ENCODE data around the gene ATP2A3. TPM values are rescaled to one million over a fixed set of nuclear protein-coding genes. Genes with fewer than 3 reads are reported as not detected.
A peak's percentile ranks its signal among the peaks of the same experiment; 100 is the strongest.

Gene ATP2A3
- total RNA-seq, 1 donor from 2014 or later, result 1.6 TPM

- H3K9me3 Mint-ChIP-seq, result no peaks in the 10 kb centered on the region
- peaks cover 19% of the 10 kb centered on the region for H3K4me1 Mint-ChIP-seq
- H3K27ac Mint-ChIP-seq (ENCODE audit: unreplicated experiment), result peak overlapping the region; percentile 50
- H3K4me3 Mint-ChIP-seq, result no peak overlapping the region
- no peaks in the 10 kb centered on the region for H3K27me3 Mint-ChIP-seq (ENCODE audit: low read depth)
- DNase-seq (ENCODE audit: low read depth, low spot score), result no peak
- TF ChIP-seq, protein P1, sequence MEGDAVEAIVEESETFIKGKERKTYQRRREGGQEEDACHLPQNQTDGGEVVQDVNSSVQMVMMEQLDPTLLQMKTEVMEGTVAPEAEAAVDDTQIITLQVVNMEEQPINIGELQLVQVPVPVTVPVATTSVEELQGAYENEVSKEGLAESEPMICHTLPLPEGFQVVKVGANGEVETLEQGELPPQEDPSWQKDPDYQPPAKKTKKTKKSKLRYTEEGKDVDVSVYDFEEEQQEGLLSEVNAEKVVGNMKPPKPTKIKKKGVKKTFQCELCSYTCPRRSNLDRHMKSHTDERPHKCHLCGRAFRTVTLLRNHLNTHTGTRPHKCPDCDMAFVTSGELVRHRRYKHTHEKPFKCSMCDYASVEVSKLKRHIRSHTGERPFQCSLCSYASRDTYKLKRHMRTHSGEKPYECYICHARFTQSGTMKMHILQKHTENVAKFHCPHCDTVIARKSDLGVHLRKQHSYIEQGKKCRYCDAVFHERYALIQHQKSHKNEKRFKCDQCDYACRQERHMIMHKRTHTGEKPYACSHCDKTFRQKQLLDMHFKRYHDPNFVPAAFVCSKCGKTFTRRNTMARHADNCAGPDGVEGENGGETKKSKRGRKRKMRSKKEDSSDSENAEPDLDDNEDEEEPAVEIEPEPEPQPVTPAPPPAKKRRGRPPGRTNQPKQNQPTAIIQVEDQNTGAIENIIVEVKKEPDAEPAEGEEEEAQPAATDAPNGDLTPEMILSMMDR (conservative IDR thresholded peaks at IDR 0.05), result no peak
- no peaks in the 10 kb centered on the region for H3K36me3 Mint-ChIP-seq (ENCODE audit: low read depth)
Observed at GRCh38 chr17:4007346-4008081, 43.3 kb upstream of the ATP2A3 start.

DNA sequence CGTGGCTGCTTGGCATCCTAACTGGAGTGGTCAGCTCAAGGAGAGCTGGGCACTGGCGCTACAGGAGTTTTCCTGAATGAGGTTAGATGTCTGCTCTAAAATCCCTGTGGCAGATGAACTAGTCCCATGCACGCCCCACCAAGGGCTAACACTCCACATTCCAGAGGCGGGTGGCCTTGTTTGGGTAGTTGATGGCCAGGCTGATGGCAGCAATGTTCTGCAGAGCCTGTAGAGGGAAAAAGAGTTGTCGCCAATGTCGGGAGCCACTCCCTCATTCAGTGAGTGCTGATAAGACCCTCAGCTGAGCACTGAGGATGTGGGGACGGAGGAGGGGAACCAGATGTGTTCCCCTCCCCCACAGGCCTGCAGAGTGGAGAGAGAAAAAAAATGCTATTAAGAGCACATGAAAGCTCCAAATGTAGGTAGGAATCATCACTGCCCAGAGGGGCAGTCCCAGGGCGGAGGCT is 42.5 kb upstream of the ATP2A3 start:
- Mint-ChIP-seq H3K4me1 (peaks cover 19% of the 10 kb centered on the region), H3K27ac (ENCODE audit: unreplicated experiment) (peak overlapping the region; percentile 86), H3K9me3 (no peaks in the 10 kb centered on the region), H3K4me3 (no peak overlapping the region), H3K27me3 (ENCODE audit: low read depth) (no peaks in the 10 kb centered on the region), H3K36me3 (ENCODE audit: low read depth) (no peaks in the 10 kb centered on the region)
- TF ChIP-seq, protein P1 (conservative IDR thresholded peaks at IDR 0.05), result no peak
- no peak for DNase-seq (ENCODE audit: low read depth, low spot score)

GRCh38 chr17:4006165-4006589 is 41.9 kb upstream of the ATP2A3 start:
- no peak for DNase-seq (ENCODE audit: low read depth, low spot score)

DNA sequence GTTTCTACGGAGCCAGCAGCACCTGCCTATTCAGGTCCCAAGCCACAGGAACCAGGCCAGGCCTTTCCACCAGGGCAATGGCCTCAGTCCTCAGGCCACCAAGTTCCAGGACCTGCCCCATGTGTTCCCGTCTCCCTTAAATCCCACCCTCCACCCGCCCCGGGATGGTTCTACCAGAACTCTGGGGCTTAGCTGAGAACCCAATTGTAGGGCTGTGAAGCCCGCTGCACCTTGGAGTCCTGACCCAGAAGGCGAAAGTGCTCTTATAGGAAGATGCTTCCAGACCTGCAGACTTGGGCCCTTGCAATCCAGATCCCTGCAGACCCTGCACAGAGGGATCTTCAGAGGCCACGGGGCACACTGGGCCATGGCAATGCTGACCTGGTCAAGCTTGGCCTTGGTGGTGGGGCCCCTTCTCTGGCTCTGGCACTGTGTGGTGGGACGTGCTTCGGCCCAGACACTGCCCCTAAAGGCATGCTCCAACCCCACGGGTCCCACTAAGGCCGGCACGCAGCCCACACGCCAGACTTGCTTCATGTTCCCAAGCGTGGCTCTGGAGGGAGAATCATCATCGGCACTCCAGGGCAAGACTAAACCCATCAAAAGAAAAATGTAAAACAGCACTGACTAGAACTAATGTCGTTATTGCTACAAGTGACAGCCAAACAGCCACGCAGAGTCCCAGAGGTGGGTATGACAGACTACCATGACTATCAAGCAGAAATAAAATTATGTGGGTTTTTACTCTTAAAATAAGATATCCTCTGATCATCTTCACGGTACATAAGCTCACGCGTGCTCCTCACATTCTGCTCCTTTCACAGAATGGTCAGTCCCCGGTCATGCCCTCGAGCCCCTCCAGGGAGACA is 41.3 kb upstream of the ATP2A3 start:
- H3K4me3 Mint-ChIP-seq, result no peak overlapping the region
- TF ChIP-seq, protein P1 (conservative IDR thresholded peaks at IDR 0.05), result no peak

More at GRCh38 chr17:4006165-4006589, 41.9 kb upstream of the ATP2A3 start:
- no peak overlapping the region for H3K27ac Mint-ChIP-seq (ENCODE audit: unreplicated experiment)
- peaks cover 19% of the 10 kb centered on the region for H3K4me1 Mint-ChIP-seq
- H3K4me3 Mint-ChIP-seq, result no peak overlapping the region
- H3K9me3 Mint-ChIP-seq, result no peaks in the 10 kb centered on the region
- H3K27me3 Mint-ChIP-seq (ENCODE audit: low read depth), result peaks cover 3% of the 10 kb centered on the region
- H3K36me3 Mint-ChIP-seq (ENCODE audit: low read depth), result no peaks in the 10 kb centered on the region
- TF ChIP-seq, protein P1 (conservative IDR thresholded peaks at IDR 0.05), result no peak

GRCh38 chr17:4004517-4005295 is 40.5 kb upstream of the ATP2A3 start:
- DNase-seq (ENCODE audit: low read depth, low spot score), result peak; percentile 69
- Mint-ChIP-seq H3K4me3 (no peak overlapping the region), H3K9me3 (no peaks in the 10 kb centered on the region), H3K27ac (ENCODE audit: unreplicated experiment) (no peak overlapping the region), H3K27me3 (ENCODE audit: low read depth) (peaks cover 6% of the 10 kb centered on the region), H3K36me3 (ENCODE audit: low read depth) (no peaks in the 10 kb centered on the region), H3K4me1 (peaks cover 17% of the 10 kb centered on the region)
- TF ChIP-seq, protein P1 (conservative IDR thresholded peaks at IDR 0.05), result peak; percentile 88

More for the DNA sequence above, 41.3 kb upstream of the ATP2A3 start:
- Mint-ChIP-seq H3K4me1 (peaks cover 19% of the 10 kb centered on the region), H3K27me3 (ENCODE audit: low read depth) (peaks cover 6% of the 10 kb centered on the region), H3K27ac (ENCODE audit: unreplicated experiment) (no peak overlapping the region), H3K9me3 (no peaks in the 10 kb centered on the region), H3K36me3 (ENCODE audit: low read depth) (no peaks in the 10 kb centered on the region)
- DNase-seq (ENCODE audit: low read depth, low spot score), result no peak

Data from neural crest cell (in vitro differentiated cells).